ENCODE data around the gene GCM1. TPM values are rescaled to one million over a fixed set of nuclear protein-coding genes. Genes with fewer than 3 reads are reported as not detected.

The GCM1 gene
- total RNA-seq, 4 donors from 2014 or later = not detected

GRCh38 chr6:53172468-53172803 lies 23.8 kb upstream of the GCM1 start:
- H3K4me3 ChIP-seq = no peak overlapping the region
- 75 to 92% methylated on average over 6 of the region's 6 CpGs for WGBS, 2 donors (ENCODE audit: low coverage in 1 of 2)

GRCh38 chr6:53171605-53172467 lies 23.2 kb upstream of the GCM1 start:
- H3K36me3 ChIP-seq = no peaks in the 10 kb centered on the region
- H3K27ac ChIP-seq = no peak overlapping the region
- no peaks in the 10 kb centered on the region for H3K27me3 ChIP-seq
- TF ChIP-seq CTCF (IDR thresholded peaks at IDR 0.05) (peak; percentile 100), EP300 (IDR thresholded peaks at IDR 0.05) (no peak), POLR2AphosphoS5 (IDR thresholded peaks at IDR 0.05) (no peak)
- no peaks in the 10 kb centered on the region for H3K9me3 ChIP-seq
- ATAC-seq = peak; percentile 89
- WGBS, 2 donors (ENCODE audit: low coverage in 1 of 2) = 57 to 60% methylated on average over 2 to 19 of the region's 20 CpGs
- peaks cover 0 to 25% (median 0%) of the 10 kb centered on the region in 3 donors for H3K4me1 ChIP-seq
- H3K4me3 ChIP-seq = no peak overlapping the region

More at GRCh38 chr6:53172468-53172803, 23.8 kb upstream of the GCM1 start:
- no peak overlapping the region for H3K27ac ChIP-seq
- H3K27me3 ChIP-seq = no peaks in the 10 kb centered on the region
- H3K9me3 ChIP-seq = no peaks in the 10 kb centered on the region
- TF ChIP-seq POLR2A (IDR thresholded peaks at IDR 0.05) (no peak), POLR2AphosphoS5 (IDR thresholded peaks at IDR 0.05) (no peak)
- H3K36me3 ChIP-seq = no peaks in the 10 kb centered on the region
- H3K4me1 ChIP-seq = peaks cover 0 to 19% (median 0%) of the 10 kb centered on the region in 3 donors
- no peak for ATAC-seq

GRCh38 chr6:53168516-53169267 lies 20.1 kb upstream of the GCM1 start:
- Histone ChIP-seq H3K27me3 (no peaks in the 10 kb centered on the region), H3K4me1 (peaks cover 0 to 33% (median 4%) of the 10 kb centered on the region in 3 donors), H3K36me3 (no peaks in the 10 kb centered on the region), H3K4me3 (no peak overlapping the region), H3K27ac (peak overlapping the region in 3 of 4 donors; percentile 44 to 73 (median 66)), H3K9me3 (no peaks in the 10 kb centered on the region)
- ATAC-seq = peak; percentile 42
- TF ChIP-seq EP300 (IDR thresholded peaks at IDR 0.05) (no peak), POLR2AphosphoS5 (IDR thresholded peaks at IDR 0.05) (no peak), POLR2A (IDR thresholded peaks at IDR 0.05) (no peak), CTCF (IDR thresholded peaks at IDR 0.05) (no peak)
- WGBS, 2 donors (ENCODE audit: low coverage in 1 of 2) = 75 to 88% methylated on average over 3 to 4 of the region's 4 CpGs

GRCh38 chr6:53165293-53165692 lies 16.7 kb upstream of the GCM1 start:
- Histone ChIP-seq H3K9me3 (no peaks in the 10 kb centered on the region), H3K4me1 (peaks cover 0 to 33% (median 4%) of the 10 kb centered on the region in 3 donors), H3K36me3 (no peaks in the 10 kb centered on the region), H3K4me3 (no peak overlapping the region), H3K27me3 (no peaks in the 10 kb centered on the region), H3K27ac (peak overlapping the region in 3 of 4 donors; percentile 45 to 56 (median 52))
- no peak for TF ChIP-seq POLR2AphosphoS5 (IDR thresholded peaks at IDR 0.05)
- TF ChIP-seq POLR2A (IDR thresholded peaks at IDR 0.05) = no peak
- no peak for TF ChIP-seq EP300 (IDR thresholded peaks at IDR 0.05)
- no peak for TF ChIP-seq CTCF (IDR thresholded peaks at IDR 0.05)
- 39 to 54% methylated on average over 3 to 4 of the region's 4 CpGs for WGBS, 2 donors (ENCODE audit: low coverage in 1 of 2)
- ATAC-seq = peak; percentile 33

GRCh38 chr6:53162606-53163005 lies 14.0 kb upstream of the GCM1 start:
- Histone ChIP-seq H3K36me3 (no peaks in the 10 kb centered on the region), H3K9me3 (no peaks in the 10 kb centered on the region), H3K27ac (peak overlapping the region in 2 of 4 donors; percentile 36 to 68), H3K27me3 (no peaks in the 10 kb centered on the region), H3K4me3 (no peak overlapping the region), H3K4me1 (peaks cover 0 to 27% (median 4%) of the 10 kb centered on the region in 3 donors)
- no peak for TF ChIP-seq POLR2A (IDR thresholded peaks at IDR 0.05)
- TF ChIP-seq CTCF (IDR thresholded peaks at IDR 0.05) = no peak
- ATAC-seq = no peak
- 21 to 50% methylated on average over 1 of the region's 1 CpG for WGBS, 2 donors (ENCODE audit: low coverage in 1 of 2)

Measured in gastroesophageal sphincter (tissue), 4 donors.